Ascending aorta (tissue), 2 donors: ENCODE data around the gene HOXB8. TPM values are rescaled to one million over a fixed set of nuclear protein-coding genes. Genes with fewer than 3 reads are reported as not detected.
A peak's percentile ranks its signal among the peaks of the same experiment; 100 is the strongest.

Experiments
- DNase-seq, 2 donors: peaks; one replicate each; pipeline ENCODE4 v3.0.0-alpha.2; 2019; ENCODE audit warnings: low spot score in 2 of 2
- H3K27ac ChIP-seq, 2 donors: fragments of 200-600 bp; sonication (generic); one replicate each; pipeline ENCODE4 v1.5.1; 2016 to 2017; ENCODE audit warnings: mild to moderate bottlenecking in 1 of 2
- H3K27me3 ChIP-seq: fragments of 200-600 bp; sonication (generic); one replicate; pipeline ENCODE4 v1.5.1; 2017
- H3K36me3 ChIP-seq, 2 donors: fragments of 200-600 bp; sonication (generic); one replicate each; pipeline ENCODE4 v1.5.1; 2016
- H3K4me1 ChIP-seq, 2 donors: fragments of 200-600 bp; sonication (generic); one replicate each; pipeline ENCODE4 v1.5.1; 2016 to 2017; ENCODE audit warnings: mild to moderate bottlenecking in 1 of 2
- H3K4me3 ChIP-seq, 2 donors: fragments of 200-600 bp; sonication (generic); one replicate each; pipeline ENCODE4 v1.5.1; 2016 to 2017; ENCODE audit warnings: mild to moderate bottlenecking in 1 of 2
- H3K9me3 ChIP-seq, 2 donors: fragments of 200-600 bp; sonication (generic); one replicate each; pipeline ENCODE4 v1.5.1; 2016
- CTCF ChIP-seq, 3 experiments: fragments of 200-600 bp in 2 of 3; fragments of 450-650 bp in 1 of 3; sonication (generic) in 2 of 3; IDR thresholded peaks; one replicate each; pipeline ENCODE4 v1.5.1; 2016 to 2019; ENCODE audit warnings: antibody characterized with exemption in 3 of 3, mild to moderate bottlenecking in 1 of 3, moderate library complexity in 1 of 3
- intact Hi-C: fragments of 100-400 bp; cut with DNase I; formaldehyde crosslinking; loops from one replicate; pipeline ENCODE4 v1.15.1; 2023
- total RNA-seq: library from RNA; depleted of rRNA; stranded (reverse); fragments of >200 nt; gene quantifications from one replicate; pipeline ENCODE4 v1.1.0, GENCODE V29; 2016

The HOXB8 gene
- total RNA-seq, 1 donor from 2014 or later = not detected

- Histone ChIP-seq H3K27me3 (no peaks in the 10 kb centered on the region), H3K4me3 (peak overlapping the region; percentile 59 to 71), H3K4me1 (peaks cover 2 to 74% of the 10 kb centered on the region in 2 donors), H3K27ac (peak overlapping the region; percentile 61 to 74), H3K9me3 (no peaks in the 10 kb centered on the region), H3K36me3 (no peaks in the 10 kb centered on the region)
- no peak for DNase-seq
- intact Hi-C loops = no loop called here
- no peak for TF ChIP-seq CTCF (IDR thresholded peaks at IDR 0.05)
Observed at GRCh38 chr17:48565022-48565554, 50.0 kb downstream of the HOXB8 start.

- Histone ChIP-seq H3K9me3 (no peaks in the 10 kb centered on the region), H3K27ac (peak overlapping the region; percentile 61 to 74), H3K4me3 (peak overlapping the region; percentile 59 to 71), H3K4me1 (peaks cover 0 to 74% of the 10 kb centered on the region in 2 donors), H3K36me3 (no peaks in the 10 kb centered on the region), H3K27me3 (no peaks in the 10 kb centered on the region)
- TF ChIP-seq CTCF (IDR thresholded peaks at IDR 0.05) = no peak
- intact Hi-C loops = no loop called here
- DNase-seq = peak in 1 of 2 donors; percentile 68
Observed at GRCh38 chr17:48564188-48565021, 50.7 kb downstream of the HOXB8 start.

GRCh38 chr17:48563867-48564187 is 51.3 kb downstream of the HOXB8 start:
- Histone ChIP-seq H3K9me3 (no peaks in the 10 kb centered on the region), H3K4me1 (peaks cover 0 to 73% of the 10 kb centered on the region in 2 donors), H3K27me3 (no peaks in the 10 kb centered on the region), H3K27ac (peak overlapping the region; percentile 61 to 74), H3K36me3 (no peaks in the 10 kb centered on the region), H3K4me3 (peak overlapping the region; percentile 59 to 71)
- intact Hi-C loops = no loop called here
- no peak for TF ChIP-seq CTCF (IDR thresholded peaks at IDR 0.05)
- no peak for DNase-seq

GRCh38 chr17:48563385-48563838 is 51.7 kb downstream of the HOXB8 start:
- H3K27me3 ChIP-seq = no peaks in the 10 kb centered on the region
- peak overlapping the region in 1 of 2 donors; percentile 71 for H3K4me3 ChIP-seq
- no peak for DNase-seq
- TF ChIP-seq CTCF (IDR thresholded peaks at IDR 0.05) = no peak
- no peaks in the 10 kb centered on the region for H3K36me3 ChIP-seq
- no peaks in the 10 kb centered on the region for H3K9me3 ChIP-seq
- H3K4me1 ChIP-seq = peaks cover under 1 to 72% of the 10 kb centered on the region in 2 donors
- intact Hi-C loops = no loop called here
- H3K27ac ChIP-seq = peak overlapping the region; percentile 61 to 74

- Histone ChIP-seq H3K36me3 (no peaks in the 10 kb centered on the region), H3K4me3 (no peak overlapping the region), H3K27ac (peak overlapping the region; percentile 30 to 61), H3K4me1 (peaks cover 5 to 74% of the 10 kb centered on the region in 2 donors), H3K9me3 (no peaks in the 10 kb centered on the region), H3K27me3 (no peaks in the 10 kb centered on the region)
- no peak for DNase-seq
- TF ChIP-seq CTCF (IDR thresholded peaks at IDR 0.05) = no peak
- intact Hi-C loops = no loop called here
Observed at GRCh38 chr17:48562934-48563333, 52.2 kb downstream of the HOXB8 start.

Other genes starting within 250 kb of the HOXB8 start
- not detected for gene SKAP1, start 185.1 kb downstream of the HOXB8 start, total RNA-seq
- not detected for gene HOXB1, start 84.3 kb downstream of the HOXB8 start, total RNA-seq
- gene HOXB2, start 70.2 kb downstream of the HOXB8 start, total RNA-seq = 55.3 TPM
- 20.4 TPM for gene HOXB4, start 36.9 kb downstream of the HOXB8 start, total RNA-seq
- gene HOXB3, start 25.1 kb downstream of the HOXB8 start, total RNA-seq = 19.3 TPM
- gene HOXB5, start 21.5 kb downstream of the HOXB8 start, total RNA-seq = 0.53 TPM
- 5.1 TPM for gene HOXB6, start 10.3 kb downstream of the HOXB8 start, total RNA-seq
- gene HOXB7, start 4.3 kb downstream of the HOXB8 start, total RNA-seq = 15.0 TPM
- gene HOXB9, start 11.1 kb upstream of the HOXB8 start, total RNA-seq = not detected
- not detected for gene PRAC1, start 107.2 kb upstream of the HOXB8 start, total RNA-seq
- gene PRAC2, start 107.9 kb upstream of the HOXB8 start, total RNA-seq = not detected
- gene HOXB13, start 113.5 kb upstream of the HOXB8 start, total RNA-seq = not detected
- not detected for gene TTLL6, start 201.9 kb upstream of the HOXB8 start, total RNA-seq
- gene CALCOCO2, start 215.7 kb upstream of the HOXB8 start, total RNA-seq = 34.9 TPM